Activated T-helper 9 cell treated with anti-CD3 and anti-CD28 coated beads, Interleukin-2, amount 50 U/mL, for 16 hours (primary cell): ENCODE results near the gene CSNK2A2.

ENCODE experiments used
- DNase-seq: peaks from one replicate; pipeline ENCODE4 v3.0.0-alpha.2; 2020; ENCODE audit warnings: low read depth

CSNK2A2 gene

GRCh38 chr16:58109881-58110280 is 88.0 kb downstream of the CSNK2A2 start:
- no peak for DNase-seq

DNA sequence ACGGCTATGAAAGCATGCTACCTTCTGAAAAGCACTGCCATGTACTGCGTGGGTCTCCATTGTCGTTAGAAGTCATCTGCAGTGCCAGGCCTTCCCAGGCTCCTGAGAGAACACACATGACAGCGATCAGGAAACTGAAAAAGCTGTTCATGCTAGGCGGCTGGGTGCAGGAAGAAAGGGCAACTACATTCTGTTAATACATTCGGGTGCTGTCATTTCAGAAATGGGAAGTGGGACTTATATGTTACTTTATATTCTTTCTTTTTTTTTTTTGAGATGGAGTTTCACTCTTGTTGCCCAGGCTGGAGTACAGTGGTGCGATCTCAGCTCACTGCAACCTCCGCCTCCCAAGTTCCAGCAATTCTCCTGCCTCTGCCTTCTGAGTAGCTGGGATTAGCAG is 88.6 kb downstream of the CSNK2A2 start:
- no peak for DNase-seq
